Loucy (cell line): ENCODE results near the gene F2RL1.

ENCODE experiments used
- EZH2phosphoT487 ChIP-seq: fragments of 200-600 bp; IDR thresholded peaks from 2 replicates; pipeline ENCODE4 v1.6.1; 2018; ENCODE audit warnings: antibody characterized with exemption, mild to moderate bottlenecking, moderate library complexity, borderline replicate concordance
- TF ChIP-seq, protein P1 (sequence below): fragments of 200-600 bp; sonication (generic); conservative IDR thresholded peaks from 2 replicates; pipeline ENCODE4 v1.5.1; 2014; ENCODE audit warnings: mild to moderate bottlenecking, antibody characterized with exemption, low read length

DNA sequence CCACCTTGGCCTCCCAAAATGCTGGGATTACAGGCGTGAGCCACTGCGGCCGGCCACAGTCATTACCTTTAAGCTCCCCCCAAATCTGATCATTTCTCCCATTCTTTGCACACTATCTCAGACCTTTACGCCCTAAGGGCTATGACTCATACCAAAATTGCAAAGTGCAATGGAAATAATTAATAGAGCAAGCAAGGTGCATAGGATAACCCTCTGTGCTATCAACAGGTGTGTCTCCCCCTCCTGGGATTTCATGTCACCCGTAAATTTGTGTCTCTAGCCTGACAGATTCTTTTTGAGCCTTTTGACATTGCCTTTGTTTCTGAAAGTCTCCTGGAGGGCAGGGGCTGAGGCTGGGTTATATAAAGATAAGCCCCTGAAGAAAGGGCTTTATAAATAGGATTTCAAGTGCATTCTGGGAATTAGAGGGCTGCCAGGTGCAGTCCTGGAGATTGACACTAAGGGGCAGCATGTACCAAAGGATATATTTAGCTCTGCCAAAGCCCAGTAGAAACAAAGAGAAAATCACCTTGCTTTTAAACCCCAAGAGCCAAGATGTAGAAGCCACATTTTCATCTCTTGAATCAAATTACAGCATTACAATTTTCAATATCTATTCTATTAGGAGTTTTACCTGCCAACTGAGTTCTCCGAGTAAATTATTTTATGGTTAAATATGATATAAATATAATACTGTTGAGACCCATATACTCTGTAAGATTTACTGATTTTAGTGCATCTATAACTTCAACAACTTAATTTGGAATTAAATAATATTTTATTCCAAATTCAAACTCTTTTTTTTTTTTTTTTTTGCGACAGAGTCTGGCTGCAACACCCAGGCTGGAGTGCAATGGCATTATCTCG lies 49.2 kb downstream of the F2RL1 start:
- TF ChIP-seq, protein P1, sequence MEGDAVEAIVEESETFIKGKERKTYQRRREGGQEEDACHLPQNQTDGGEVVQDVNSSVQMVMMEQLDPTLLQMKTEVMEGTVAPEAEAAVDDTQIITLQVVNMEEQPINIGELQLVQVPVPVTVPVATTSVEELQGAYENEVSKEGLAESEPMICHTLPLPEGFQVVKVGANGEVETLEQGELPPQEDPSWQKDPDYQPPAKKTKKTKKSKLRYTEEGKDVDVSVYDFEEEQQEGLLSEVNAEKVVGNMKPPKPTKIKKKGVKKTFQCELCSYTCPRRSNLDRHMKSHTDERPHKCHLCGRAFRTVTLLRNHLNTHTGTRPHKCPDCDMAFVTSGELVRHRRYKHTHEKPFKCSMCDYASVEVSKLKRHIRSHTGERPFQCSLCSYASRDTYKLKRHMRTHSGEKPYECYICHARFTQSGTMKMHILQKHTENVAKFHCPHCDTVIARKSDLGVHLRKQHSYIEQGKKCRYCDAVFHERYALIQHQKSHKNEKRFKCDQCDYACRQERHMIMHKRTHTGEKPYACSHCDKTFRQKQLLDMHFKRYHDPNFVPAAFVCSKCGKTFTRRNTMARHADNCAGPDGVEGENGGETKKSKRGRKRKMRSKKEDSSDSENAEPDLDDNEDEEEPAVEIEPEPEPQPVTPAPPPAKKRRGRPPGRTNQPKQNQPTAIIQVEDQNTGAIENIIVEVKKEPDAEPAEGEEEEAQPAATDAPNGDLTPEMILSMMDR: peak; percentile 94
- no peak for TF ChIP-seq EZH2phosphoT487
